NCI-H524 (cell line): ENCODE measurements around the gene ACADVL.
A peak's percentile ranks its signal among the peaks of the same experiment; 100 is the strongest.
"Not testable (repeated sequence)": the region's sequence is repeated elsewhere in the genome, so short reads cannot be mapped to it uniquely, and the experiment has no call there.

Experiments used
- DNase-seq, 2 experiments: peaks; one replicate each; lab custom pipeline; 2025; lab: John Stamatoyannopoulos, UW

ACADVL gene

GRCh38 chr17:7235693-7236665 lies 16.2 kb downstream of the ACADVL start:
- DNase-seq = no peak

- DNase-seq = no peak
Measured at GRCh38 chr17:7236808-7237207, 17.1 kb downstream of the ACADVL start.

- DNase-seq = no peak
Measured at GRCh38 chr17:7237266-7237760, 17.6 kb downstream of the ACADVL start.

- peak; percentile 28 to 47 for DNase-seq
Measured at GRCh38 chr17:7237761-7238419, 18.2 kb downstream of the ACADVL start.

GRCh38 chr17:7238420-7239090 lies 18.8 kb downstream of the ACADVL start:
- no peak for DNase-seq

GRCh38 chr17:7239091-7240027 lies 19.6 kb downstream of the ACADVL start, which contains the start of gene PHF23:
Gene PHF23, minus strand, starts transcription at chr17:7239457. Its CDS starts 178 bp downstream, at chr17:7239279.
- peak; percentile 90 to 92 for DNase-seq

GRCh38 chr17:7240375-7240774 lies 20.6 kb downstream of the ACADVL start:
- DNase-seq = no peak

GRCh38 chr17:7241090-7241733 lies 21.5 kb downstream of the ACADVL start:
- no peak for DNase-seq

GRCh38 chr17:7241783-7242716 lies 22.3 kb downstream of the ACADVL start, which contains the start of gene GABARAP:
Gene GABARAP, minus strand, starts transcription at chr17:7242449. Its CDS starts 119 bp downstream, at chr17:7242330.
- peak; percentile 43 to 64 for DNase-seq

- DNase-seq = peak; percentile 71 to 84
Measured at GRCh38 chr17:7242717-7243452, 23.1 kb downstream of the ACADVL start.

- no peak for DNase-seq
Measured at GRCh38 chr17:7243453-7243729, 23.7 kb downstream of the ACADVL start.

GRCh38 chr17:7243838-7244237 lies 24.1 kb downstream of the ACADVL start:
- DNase-seq = not testable (repeated sequence)

GRCh38 chr17:7246779-7247178 lies 27.0 kb downstream of the ACADVL start:
- DNase-seq = no peak

GRCh38 chr17:7248796-7249195 lies 29.1 kb downstream of the ACADVL start:
- DNase-seq = no peak

- DNase-seq = no peak
Measured at GRCh38 chr17:7249214-7249613, 29.5 kb downstream of the ACADVL start.

- no peak for DNase-seq
Measured at GRCh38 chr17:7249830-7250229, 30.1 kb downstream of the ACADVL start.

GRCh38 chr17:7250695-7251627 lies 31.2 kb downstream of the ACADVL start:
- no peak for DNase-seq
